Measurements from ENCODE around the gene AVPR2. TPM values are rescaled to one million over a fixed set of nuclear protein-coding genes. Genes with fewer than 3 reads are reported as not detected.
A peak's percentile ranks its signal among the peaks of the same experiment; 100 is the strongest.

AVPR2 gene
- total and polyA plus RNA-seq, 9 of the 15 experiments (the other 6 are each of a cell fraction or from before 2014, with no cell fraction given), result not detected

- TF ChIP-seq AFF4 (CRISPR knock-in tag; IDR thresholded peaks at IDR 0.05), result no peak
- no peak for TF ChIP-seq ZNF79 (CRISPR knock-in tag; IDR thresholded peaks at IDR 0.05; ENCODE audit: low read depth)
- no peak for TF ChIP-seq ATF3 (IDR thresholded peaks at IDR 0.05)
- TF ChIP-seq ATF3 (CRISPR knock-in tag; conservative IDR thresholded peaks at IDR 0.05), result no peak
- no peak for TF ChIP-seq RNF219 (CRISPR knock-in tag; IDR thresholded peaks at IDR 0.05)
- TF ChIP-seq E4F1 (CRISPR knock-in tag; IDR thresholded peaks at IDR 0.05; ENCODE audit: borderline replicate concordance), result peak; percentile 19; the same call in 1 of the 2 replicates
- no peak for TF ChIP-seq FOSL1 (tag; conservative IDR thresholded peaks at IDR 0.05)
- no peak for TF ChIP-seq ZNF77 (CRISPR knock-in tag; IDR thresholded peaks at IDR 0.05)
- no peak for TF ChIP-seq ZNF764 (CRISPR knock-in tag; IDR thresholded peaks at IDR 0.05; ENCODE audit: low read depth)
- no peak for TF ChIP-seq XRCC3 (IDR thresholded peaks at IDR 0.05)
- no peak for TF ChIP-seq ATF1 (CRISPR knock-in tag; IDR thresholded peaks at IDR 0.05)
- no peak for TF ChIP-seq ATF1 (tag; IDR thresholded peaks at IDR 0.05)
- no peak for TF ChIP-seq DACH1 (IDR thresholded peaks at IDR 0.05; ENCODE audit: partially characterized antibody)
- TF ChIP-seq NEUROD1 (IDR thresholded peaks at IDR 0.05; ENCODE audit: borderline replicate concordance, low read depth, low read length, partially characterized antibody), result no peak
- TF ChIP-seq ZNF398 (CRISPR knock-in tag; IDR thresholded peaks at IDR 0.05), result no peak
- TF ChIP-seq KLF1 (tag; IDR thresholded peaks at IDR 0.05), result no peak
- no peak for TF ChIP-seq NR3C1 (CRISPR knock-in tag; IDR thresholded peaks at IDR 0.05)
- peak; percentile 43 for TF ChIP-seq SP2 (IDR thresholded peaks at IDR 0.05; ENCODE audit: extremely low read depth, low read depth, low read length, poor library complexity, severe bottlenecking)
Measured at GRCh38 chrX:153934762-153935325, 30.4 kb downstream of the AVPR2 start, which contains the start of gene NAA10 (continued).

Measured in K562 (cell line).